GM18861 (cell line): Measurements from ENCODE around the gene FAM20C.
"Not testable (repeated sequence)": the region's sequence is repeated elsewhere in the genome, so short reads cannot be mapped to it uniquely, and the experiment has no call there.

Experiments used
- ATAC-seq: cut with Tn5 transposase; IDR thresholded peaks from one replicate; pipeline ENCODE4 v1.9.1; 2021; ENCODE audit not compliant: unreplicated experiment

FAM20C gene

GRCh38 chr7:171912-172515 is 20.4 kb upstream of the FAM20C start:
- no peak for ATAC-seq

- no peak for ATAC-seq
Observed at GRCh38 chr7:173209-173918, 19.0 kb upstream of the FAM20C start.

DNA sequence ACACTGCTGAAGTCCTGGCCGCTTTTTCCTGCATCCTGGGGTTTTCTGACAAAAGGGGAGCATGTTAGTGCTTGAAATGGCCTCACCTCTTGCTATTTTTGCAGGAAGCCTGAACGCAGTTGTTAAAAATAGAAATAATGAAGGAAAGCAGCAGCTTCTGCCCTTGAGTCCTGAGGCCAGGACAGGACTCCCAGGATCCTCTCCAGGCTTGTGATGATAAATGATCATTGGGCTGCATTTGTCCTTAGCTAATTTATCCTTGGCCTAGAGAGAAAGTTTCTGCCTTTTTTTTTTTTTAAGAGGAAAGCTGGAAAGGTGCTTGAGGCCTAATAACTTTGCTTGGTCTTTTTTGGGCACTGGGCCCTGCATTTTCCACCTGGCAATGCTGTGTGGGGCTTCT is 17.7 kb upstream of the FAM20C start:
- ATAC-seq = no peak

- ATAC-seq = no peak
Observed at GRCh38 chr7:175955-176354, 16.4 kb upstream of the FAM20C start.

DNA sequence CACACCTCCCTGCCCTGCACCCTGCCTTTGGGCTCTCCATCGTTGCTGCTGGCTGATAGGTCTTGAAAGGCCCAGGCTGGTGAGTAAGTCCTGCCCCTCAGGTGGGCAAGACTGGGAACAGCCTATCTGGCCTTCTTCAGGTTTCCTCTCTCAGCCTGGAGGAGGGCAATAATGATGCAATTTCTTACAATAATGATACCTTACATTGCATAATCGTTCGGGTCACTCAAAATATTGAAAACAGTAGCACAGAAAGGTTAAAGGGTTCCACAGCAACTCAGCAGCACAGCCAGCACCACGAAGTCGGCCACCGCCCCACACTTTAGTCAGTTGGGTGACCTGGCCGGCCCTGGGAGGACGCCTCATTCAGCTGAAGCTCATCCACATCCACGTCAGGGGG is 16.0 kb upstream of the FAM20C start:
- no peak for ATAC-seq

GRCh38 chr7:176786-177459 is 15.4 kb upstream of the FAM20C start:
- ATAC-seq = no peak

- ATAC-seq = no peak
Observed at GRCh38 chr7:178444-178843, 13.9 kb upstream of the FAM20C start.

- ATAC-seq = no peak
Observed at GRCh38 chr7:179209-179681, 13.1 kb upstream of the FAM20C start.

DNA sequence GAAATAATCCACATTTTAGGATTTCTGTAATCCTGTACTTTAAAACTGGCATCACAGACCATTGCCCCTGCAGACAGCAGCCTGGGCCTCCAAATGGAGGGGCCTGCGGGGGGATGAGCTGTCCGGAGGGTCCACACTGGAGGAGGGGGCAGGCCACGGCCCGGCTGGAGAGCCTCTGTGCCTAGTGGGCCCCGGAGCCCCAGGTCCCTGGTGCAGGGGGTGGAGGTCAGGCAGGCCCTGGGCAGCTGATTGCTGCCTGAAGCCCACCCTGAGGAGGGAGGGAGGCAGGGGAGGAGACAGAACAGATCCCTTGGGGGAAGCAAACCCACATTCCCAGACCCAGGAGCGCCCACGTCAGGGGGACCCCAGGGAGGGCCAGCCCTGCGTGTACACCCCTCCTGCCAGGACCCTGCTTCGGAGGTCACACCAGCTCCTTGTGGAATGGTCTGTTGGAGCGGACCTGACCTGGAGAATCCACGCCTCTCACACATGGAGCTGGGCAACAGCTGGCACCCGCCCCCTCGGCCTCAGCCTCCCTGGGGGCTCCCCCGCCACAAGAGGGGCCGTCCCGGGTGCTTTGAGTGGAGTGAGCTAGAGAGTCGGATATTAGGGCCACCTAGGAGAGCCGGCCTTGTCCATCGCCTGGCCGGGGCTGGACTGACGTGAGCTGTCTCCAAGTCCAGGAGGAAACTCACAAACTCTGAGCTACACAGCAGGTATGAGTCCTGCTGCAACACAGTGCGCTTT is 12.2 kb upstream of the FAM20C start:
- no peak for ATAC-seq

- no peak for ATAC-seq
Observed at GRCh38 chr7:181738-182137, 10.6 kb upstream of the FAM20C start.

GRCh38 chr7:182502-182901 is 9.9 kb upstream of the FAM20C start:
- ATAC-seq = not testable (repeated sequence)

DNA sequence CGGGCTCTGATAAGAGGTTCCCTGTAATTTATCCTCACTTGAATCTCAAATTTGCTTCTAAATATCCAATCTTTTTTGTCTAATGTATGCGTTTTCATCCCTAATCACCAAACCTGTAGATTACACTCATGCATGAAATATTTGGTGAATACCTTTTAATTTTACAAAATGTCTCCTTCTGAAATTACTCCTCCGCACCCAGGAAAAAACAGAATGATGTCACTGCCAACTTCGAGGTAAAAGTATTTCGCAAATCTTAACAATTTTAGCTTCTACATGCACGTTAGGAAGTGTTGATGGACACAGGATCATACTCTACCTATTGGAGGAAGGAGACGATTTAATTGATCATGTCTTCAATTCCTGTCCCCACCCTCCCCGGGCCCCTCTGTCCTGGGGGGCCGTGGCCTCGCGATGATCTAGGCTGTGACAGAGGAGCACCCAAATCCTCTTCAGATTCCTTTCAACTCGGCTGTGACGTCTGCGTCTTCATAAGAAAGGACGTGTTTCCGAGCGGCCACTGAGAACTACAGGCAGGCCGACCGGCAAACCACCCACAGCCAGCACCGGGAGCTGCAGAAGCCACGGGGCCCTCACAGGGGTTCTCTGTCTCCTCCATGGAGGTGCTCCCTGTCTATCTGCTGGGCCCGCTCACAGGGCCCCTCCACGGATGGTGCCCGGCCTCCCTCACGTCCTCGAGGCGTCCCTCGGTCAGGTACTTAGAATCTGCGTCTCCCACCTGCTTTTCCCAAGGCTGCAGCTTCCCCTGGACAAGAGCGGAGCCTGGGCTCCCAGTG is 8.7 kb upstream of the FAM20C start:
- no peak for ATAC-seq

GRCh38 chr7:184294-185264 is 7.8 kb upstream of the FAM20C start:
- ATAC-seq = no peak

- no peak for ATAC-seq
Observed at GRCh38 chr7:186516-187113, 5.8 kb upstream of the FAM20C start.

DNA sequence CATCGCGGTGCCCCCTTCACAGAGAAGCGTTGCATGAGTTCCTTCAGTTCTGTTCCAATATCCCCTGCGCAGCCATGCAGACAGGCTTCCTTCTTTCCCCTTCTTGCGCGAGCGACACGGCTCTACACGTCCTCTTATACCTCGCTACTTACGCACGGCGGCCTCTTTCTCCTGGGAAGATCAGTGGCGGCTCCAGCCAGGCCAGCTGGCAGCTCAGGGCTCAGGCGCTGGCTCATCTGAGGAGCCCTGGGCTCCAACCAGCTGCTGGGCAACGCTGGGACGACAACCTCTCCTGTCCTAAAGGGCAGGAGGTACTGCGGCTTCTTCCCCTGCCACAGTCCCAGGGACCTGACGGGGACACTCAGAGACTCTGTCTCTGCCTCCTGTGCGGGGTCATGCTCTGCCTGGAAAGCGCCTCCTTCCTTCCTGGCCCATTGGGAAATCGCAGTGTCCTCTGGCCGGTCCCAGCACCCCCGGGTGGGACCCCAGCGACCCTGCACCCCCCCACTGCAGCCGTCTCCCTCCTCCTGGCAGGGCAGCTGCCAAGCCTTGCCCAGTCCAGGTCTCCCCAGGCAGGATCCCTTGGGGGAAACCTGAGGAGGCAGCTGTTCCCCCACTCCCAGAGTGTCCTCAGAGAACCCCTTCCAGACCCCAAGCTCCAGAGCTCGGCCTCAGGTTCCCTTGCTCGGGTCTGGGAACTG is 5.0 kb upstream of the FAM20C start:
- no peak for ATAC-seq

GRCh38 chr7:188174-188573 is 4.2 kb upstream of the FAM20C start:
- ATAC-seq = no peak

DNA sequence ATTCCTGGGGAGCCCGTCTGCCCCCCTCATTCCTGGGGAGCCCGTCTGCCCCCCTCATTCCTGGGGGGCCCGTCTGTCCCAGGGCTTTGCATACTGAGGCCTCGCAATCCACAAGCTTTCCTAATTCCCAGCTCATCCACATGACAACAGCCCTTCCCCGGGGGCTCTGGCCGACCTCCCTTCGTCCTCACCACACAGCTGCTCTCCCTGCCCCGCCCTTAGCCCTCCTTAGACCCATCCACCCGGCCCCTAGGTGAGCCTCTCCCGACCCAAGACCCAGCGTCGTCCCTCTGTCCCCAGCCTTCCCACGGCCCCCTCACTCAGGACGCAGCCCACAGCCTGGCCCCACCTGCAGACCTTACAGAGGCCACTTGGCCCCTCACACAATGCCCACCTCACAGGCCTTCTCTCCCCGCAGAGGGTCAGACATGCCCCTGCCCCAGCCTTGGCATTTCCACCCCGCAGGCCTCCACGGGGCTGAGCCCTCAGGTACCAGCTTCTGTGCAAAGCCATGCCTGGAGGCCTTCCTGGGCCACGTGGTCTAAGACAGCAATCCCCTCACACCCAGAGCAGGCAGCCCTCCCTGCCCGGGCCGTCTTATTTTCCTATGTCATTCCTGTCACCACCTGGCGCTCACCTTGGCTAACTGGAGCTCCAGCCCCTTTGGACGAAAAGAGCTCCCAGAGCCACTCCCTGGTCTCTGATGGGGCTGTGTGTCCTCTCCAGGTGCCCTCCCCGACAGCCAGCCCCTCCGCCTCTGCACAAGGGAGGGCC is 3.5 kb upstream of the FAM20C start:
- ATAC-seq = no peak

- no peak for ATAC-seq
Observed at GRCh38 chr7:189719-190118, 2.7 kb upstream of the FAM20C start.
